Activated gamma-delta T cell treated with anti-CD3 and anti-CD28 coated beads, Interleukin-2, amount 50 U/mL, for 16 hours (primary cell): ENCODE data around the gene LSM4.
A peak's percentile ranks its signal among the peaks of the same experiment; 100 is the strongest.
"Not testable (repeated sequence)": the region's sequence is repeated elsewhere in the genome, so short reads cannot be mapped to it uniquely, and the experiment has no call there.

Experiments
- DNase-seq: peaks from one replicate; pipeline ENCODE4 v3.0.0-alpha.2; 2020; ENCODE audit warnings: low read depth

Gene LSM4

DNA sequence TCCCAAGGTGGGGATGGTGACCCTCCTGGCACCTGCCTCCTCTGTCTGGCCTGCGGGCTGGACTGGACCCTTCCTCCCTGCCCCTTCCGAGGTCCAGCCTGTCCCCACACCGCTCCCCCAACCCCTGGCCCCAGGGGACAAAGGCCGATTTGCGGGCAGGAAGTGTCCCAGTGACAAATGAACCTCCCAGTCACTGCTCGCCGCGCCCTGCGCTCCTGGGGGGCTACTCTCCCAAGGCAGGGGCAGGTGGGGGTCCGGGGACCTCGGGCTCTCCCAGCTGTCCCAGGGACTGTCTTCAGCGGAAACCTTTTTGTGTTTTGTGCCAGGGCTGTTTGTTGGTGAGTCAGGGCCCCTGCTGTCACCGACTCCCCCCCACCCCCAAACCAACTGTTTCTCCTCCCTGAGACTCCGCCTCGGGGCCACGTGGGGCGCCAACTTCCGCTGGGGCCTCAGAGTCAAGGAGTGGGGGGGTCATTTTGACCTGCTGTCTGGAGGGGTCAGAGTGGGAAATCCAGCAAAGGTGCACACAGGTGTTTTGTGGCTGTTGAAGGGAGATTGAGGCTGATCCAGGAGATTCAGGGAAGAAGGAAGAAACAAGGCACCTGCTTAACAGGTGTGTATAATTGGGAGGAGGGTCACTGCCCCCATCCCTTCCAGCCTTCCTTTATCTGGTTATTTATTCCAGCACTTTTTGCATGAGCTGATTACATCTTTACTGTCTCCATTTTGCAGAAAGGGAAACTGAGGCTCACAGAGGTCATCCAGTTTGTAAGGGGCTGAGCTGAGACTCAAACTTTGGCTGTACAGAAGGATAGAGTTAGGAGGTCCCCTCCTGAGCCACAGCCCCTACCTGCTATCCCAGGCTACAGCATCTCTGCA is 18.4 kb upstream of the LSM4 start:
- peak; percentile 56 for DNase-seq

DNA sequence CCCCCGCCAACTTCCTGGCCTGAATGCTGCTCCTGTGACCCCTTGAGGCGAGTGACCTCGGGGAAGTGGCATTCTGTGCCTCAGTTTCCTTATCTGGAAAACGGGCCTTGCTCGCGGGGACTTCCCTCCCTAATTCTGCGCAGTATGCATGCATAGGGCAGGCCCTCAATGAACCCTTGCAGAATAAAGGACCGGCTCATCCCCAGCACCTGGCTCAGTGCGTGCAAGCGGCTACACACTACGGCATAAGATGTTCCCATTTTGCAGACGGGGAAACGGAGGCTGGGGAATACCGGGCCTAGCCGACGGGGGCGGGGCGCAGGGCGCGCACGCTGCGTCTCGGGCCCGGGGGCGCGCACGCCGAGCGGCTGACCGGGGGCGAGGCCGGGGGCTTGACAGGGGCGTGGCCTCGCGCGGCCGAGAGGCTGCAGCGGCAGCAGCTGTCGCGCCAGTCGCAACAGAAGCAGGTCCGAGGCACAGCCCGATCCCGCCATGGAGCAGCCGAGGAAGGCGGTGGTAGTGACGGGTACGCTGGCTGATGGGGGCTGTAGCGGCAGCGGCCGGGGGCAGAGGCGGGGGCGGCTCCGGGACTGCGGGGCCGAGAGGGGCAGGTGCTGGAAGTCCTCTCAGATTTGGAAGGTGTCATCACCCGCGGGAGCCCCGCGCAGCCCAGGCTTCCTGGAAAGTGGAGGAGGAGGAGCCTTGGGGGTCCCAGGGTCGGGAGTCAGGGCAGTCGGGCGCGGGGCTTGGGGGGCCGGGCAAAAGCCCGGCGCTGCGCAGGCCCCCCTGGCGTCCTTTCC is 17.5 kb upstream of the LSM4 start, which contains the start of gene PGPEP1:
PGPEP1 (plus strand) TSS at position 409 of the 800 bp plus-strand sequence; CDS start at position 493, 84 bp downstream.
- DNase-seq, result peak; percentile 49

DNA sequence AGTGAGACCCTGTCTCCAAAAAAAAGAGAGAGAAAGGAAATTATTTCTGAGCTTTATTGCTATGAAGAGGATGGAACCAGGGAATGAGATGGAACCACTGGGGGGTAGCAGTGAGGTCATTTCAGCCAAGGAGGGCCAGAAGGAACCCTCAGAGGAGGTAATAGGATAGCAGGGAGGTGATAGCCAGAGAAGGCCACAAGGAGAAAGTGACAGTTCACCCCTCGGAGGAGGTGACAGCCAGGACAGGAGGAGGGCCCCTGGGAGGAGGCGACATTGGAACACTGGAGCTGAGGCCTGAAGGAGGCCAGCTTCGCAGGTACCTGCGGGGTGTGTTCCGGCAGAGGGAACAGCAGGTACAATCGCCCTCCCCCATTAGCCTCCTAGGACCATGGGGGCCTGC is 16.8 kb upstream of the LSM4 start:
- no peak for DNase-seq

DNA sequence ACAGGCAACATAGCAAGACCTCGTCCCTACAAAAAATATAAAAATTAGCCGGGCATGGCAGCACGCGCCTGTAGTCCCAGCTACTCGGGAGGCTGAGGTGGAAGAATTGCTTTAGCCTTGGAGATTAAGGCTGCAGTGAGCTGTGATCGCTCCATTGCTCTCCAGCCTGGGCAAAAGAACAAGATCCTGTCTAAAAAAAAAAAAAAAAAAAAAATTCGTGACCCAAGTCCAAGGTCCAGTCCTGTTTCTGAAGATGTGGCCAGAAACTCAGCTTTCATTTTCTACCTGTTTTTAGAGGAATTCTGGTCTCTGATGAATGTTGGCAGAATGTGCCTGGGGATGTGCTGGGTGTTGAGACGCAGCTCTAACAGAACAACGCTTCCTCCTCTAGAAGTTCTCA is 15.7 kb upstream of the LSM4 start:
- DNase-seq, result no peak

DNA sequence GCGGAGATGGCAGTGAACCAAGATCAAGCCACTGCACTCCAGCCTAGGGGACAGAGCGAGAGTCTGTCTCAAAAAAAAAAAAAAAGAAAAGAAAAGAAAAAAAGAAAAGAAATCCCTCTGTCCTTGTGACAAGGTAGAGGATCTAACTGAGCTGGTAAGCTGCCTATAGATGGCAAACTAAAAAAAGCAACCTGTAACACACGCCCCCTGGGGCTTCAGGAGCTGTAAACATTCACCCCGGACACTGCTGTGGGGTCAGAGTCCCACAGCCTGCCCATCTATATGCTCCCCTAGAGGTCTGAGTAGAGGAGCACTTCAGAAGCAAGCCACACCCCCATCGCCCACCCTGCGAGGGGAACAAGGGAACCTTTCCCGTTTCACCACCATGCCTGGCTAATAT is 13.2 kb upstream of the LSM4 start:
- DNase-seq, result no peak

DNA sequence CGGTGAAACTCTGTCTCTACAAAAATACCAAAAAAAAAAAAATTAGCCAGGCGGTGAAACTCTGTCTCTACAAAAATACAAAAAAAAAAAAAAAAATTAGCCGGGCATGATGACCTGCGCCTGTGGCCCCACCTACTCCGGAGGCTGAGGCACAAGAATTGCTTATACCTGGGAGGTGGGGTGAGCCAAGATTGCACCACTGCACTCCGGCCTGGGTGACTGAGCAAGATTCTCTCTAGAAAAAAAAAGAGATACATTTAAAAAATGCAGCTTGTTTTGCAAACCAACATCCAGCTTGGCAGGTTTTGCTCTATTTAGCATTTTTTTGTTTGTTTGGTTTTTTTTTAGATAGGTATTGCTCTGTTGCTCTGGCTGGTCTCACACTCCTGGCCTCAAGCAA is 10.8 kb upstream of the LSM4 start:
- no peak for DNase-seq

DNA sequence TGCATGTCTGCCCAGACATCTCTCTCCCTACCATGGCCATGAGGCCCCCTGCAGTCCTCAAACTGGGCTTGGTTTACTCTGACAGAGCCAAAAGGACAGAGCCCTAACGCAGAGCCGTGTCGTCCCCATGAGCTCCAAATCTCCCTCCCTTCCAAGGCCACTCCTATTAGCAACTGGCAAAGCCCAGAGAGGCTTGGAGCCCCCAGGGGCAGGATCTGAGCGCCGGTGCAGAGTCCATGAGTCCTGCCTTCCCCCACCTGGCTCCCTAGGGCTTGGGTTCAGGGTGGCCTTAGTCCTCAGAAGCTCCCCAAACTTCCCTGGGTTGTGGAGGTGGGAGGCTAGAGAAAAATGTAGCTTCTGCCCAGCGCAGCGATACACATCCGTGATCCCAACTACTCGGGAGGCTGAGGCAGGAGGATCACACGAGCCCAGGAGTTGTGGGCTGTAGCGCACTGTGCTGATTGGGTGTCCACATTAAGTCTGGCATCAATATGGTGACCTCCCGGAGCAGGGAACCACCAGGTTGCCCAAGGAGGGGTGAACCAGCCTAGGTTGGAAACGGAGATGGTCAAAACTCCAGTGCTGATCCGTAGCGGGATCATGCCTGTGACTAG is 10.1 kb upstream of the LSM4 start:
- DNase-seq, result no peak

DNA sequence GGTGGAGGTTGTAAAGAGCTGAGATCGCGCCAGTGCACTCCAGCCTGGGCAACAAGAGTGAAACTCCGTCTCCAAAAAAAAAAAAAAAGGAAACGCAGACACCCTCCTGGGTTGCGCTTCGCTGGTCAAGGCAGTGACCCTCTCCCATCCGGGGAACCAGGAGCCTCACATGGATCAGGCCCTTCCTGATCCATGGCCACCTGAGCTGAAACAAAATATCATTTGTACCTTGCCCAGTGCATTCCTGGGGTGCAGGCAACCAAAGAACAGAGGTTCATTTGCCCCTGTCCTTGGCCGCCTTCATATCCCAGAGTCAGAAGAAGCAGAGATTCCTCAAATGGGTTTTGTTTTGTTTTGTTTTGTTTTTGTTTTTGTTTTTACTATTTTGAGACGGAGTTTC is 8.0 kb upstream of the LSM4 start:
- no peak for DNase-seq

DNA sequence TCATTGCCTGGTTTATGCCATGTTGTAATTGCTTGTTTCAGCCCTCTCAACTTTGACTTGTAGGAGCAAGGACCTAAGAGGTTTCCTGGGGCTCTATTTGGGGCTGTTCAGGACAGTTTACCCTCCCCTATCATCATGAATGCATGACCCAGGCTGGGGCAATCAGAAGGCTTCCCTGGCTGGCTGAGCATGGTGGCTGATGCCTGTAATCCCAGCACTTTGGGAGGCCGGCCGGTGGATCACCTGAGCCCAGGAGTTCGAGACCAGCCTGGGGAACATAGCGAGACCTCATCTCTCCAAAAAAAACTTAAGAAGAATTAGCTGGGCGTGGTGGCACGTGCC is 6.1 kb upstream of the LSM4 start:
- DNase-seq, result no peak

DNA sequence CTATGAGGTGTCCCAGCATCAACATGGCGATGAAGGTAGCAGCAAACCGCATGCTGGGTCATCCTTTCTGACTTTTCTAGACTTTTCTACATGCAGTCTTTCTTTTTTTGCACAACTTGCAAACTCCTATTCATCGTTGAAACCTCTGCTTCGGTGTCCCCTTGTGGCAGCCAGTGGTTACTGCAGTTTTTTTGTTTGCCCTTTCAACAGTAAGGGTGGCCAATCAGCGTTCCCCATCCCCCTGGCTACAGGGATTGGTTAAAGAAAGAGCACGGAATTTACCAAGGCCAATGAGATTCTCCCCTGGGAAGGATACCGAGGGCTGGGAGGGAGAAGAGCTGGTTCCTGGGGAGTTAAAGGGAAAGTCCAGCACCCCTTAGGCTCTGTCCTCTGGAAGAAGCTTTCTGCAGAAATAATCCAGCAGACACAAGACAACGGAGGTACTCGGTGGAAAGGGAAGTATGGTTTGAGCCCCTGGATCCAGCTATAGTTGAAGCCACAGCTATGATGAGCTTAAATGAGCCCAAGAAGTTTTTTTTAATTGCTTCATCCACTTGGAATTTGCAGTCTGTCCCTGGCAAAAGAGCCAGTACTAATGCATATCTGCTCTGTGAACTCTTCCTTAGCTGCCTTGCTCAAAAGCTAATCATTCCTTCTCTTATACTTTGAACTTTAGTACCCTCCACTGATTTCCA is 5.6 kb upstream of the LSM4 start:
- DNase-seq, result peak; percentile 83

DNA sequence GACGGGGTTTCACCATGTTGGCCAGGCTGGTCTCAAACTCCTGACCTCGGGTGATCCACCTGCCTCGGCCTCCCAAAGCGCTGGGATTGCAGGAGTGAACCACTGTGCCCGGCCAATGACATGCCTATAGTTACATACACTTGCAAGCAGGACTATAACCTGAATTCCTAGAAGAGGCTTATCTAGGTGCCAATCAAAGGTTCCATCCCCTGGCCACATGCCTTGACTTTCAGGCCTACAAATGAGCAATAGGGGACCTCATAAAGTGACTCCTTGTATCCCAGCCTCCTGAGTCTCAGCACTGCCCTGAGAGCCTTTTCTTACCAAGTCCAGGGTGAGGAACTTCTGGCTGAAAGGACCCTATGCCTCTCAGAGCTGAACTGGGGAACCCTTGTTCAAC is 3.9 kb upstream of the LSM4 start:
- no peak for DNase-seq

DNA sequence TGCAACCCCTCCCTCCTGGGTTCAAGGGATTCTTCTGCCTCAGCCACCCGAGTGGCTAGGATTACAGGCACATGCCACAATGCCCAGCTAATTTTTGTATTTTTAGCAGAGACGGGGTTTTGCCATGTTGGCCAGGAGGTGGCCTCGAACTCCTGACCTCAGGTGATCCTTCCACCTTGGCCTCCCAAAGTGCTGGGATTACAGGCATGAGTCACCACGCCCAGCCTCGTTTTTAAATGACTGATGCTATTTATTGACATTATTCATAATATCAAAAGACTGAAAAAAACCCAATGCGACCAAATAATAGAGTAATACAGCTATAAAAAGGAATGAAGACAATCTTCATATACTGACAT is 1.5 kb upstream of the LSM4 start:
- DNase-seq, result not testable (repeated sequence)

DNA sequence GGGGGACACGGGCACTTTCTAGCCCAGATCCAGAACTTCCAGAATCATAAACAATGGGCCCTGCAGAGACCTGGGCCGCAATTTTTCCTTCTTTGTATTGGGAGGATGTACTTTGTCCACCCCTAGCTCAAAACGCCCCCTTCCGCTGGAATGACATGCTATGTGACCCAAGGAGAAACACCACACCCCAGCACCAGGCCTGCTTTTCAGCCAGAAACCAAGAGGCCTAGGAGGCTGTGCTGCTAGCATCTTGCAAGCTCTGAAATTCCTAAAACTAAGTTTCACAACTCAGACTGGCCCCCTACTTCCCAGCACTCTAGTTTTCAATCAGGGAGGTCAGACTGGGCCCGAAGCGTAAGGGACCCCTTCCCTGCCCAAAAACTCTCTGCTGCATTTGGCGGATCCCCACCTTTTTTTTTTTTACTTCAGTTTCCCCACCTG is 538 bp downstream of the LSM4 start:
- DNase-seq, result no peak

DNA sequence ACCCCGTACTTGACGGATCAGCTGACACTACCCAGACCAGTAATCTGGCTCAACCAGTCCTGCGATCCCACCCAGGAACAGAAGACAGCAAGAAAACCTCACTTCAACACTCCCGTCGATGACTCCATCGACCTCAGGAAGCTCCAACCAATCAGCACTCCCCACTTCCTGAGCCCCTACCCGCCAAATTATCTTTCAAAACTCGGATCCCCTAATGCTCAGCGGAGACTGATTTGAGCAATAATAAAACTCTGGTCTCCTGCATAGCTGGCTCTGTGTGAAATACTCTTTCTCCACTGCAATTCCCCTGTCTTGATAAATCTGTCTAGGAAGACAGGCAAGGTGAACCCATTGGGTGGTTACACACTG is 1.2 kb downstream of the LSM4 start:
- no peak for DNase-seq

DNA sequence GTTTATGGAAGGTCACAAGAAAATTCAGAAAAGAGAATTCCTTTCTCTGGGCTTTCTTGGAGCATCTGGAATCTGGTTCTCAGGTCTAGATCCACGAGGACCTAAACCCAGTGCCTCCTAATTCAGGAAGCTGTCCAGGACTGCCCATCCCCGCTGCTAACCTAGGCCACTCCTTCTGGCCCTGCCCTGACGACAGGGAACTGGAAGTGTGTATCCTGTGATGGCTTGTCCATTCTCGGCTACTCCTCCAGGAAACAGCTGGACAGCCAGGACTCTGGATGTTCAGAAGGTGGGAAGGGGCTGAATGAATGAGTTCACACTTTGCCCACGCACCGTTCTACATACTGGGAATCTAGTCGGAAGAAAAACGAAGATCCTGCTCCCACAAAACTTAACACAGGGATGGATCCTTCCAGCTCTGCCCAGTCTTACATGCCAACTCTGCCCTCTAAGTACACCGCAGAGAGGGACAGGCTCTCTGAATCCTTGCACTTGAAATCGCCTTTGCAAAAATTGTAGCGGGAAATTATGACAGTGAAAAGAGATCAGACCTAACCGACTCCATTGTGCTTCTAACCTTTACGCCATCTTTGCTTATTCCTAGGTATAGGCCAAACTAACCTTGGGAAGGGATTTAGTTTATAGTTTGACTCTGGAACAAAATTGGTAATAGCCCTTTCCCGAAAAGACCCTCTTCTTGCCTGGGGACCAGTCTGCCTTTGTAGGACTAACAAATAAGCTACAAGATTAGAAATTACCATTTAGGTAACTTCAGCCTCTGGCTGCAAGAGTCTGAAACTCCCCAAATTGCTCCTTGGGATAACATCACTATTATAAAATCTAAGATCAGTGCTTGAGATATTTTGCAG is 1.8 kb downstream of the LSM4 start:
- no peak for DNase-seq

DNA sequence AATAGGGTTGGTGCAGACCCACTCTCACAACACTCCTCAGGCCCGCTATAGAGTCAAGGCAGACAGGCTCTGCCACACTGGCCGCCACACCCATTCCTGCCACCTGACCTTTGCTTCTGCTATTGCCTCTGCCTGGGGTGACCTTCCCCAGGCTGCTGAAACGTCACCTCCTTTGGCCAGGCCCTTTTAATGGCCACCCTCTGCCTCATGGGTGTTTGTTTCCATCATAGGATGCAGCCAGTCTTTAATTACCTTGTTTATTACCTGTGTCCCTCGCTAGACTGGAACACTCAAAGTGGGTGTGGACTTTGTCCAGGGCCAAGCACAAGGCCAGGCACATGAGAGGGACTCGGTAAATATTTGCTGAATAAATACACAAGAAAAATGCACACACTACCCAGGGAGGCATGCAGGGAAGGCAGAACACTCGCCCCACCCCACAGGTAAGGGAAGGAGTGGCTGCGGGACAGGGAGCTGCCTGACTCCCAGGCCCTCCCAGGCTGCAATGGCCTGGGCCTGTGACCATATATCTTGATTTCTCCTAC is 3.2 kb downstream of the LSM4 start:
- no peak for DNase-seq

DNA sequence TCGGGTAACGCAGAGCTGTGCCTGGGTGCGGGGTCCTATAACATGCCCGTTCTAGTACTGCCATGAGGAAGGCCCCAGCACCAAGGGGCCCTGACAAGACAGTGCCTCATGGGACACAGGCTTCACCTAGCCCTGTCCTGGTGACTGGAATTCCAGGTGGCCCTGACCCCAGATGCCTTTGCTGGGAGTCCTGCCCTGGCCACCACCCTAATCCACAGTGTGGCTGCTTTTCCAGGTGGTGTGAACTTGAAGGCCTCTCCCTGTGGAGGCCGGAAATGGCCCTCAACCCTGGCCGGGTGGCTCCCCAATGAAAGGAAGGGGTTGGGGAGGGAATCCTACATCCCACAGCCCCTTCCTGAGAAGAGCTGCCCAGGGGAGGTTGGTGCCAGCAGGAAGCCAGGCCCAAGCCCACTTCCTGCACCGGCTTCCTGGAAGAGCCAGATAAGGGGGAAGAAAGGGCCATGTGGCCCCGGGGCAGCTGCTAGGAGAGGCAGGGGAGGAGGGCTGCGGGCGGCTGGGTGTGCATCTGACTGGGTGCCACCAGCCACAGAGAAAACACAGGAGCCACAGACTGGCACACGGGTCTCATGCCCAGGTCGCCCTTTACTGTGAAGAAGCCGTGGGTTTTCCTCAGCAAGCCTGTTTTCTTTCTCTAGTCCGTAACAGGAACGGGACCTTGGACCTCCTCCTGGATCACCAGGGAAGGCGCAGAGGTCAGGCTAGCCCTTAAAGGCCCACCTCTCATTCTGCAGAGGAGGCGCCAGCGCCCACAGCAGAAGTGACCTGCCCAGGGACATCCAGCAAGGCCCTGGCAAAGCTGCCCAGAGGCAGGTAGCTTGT is 4.7 kb downstream of the LSM4 start:
- no peak for DNase-seq

DNA sequence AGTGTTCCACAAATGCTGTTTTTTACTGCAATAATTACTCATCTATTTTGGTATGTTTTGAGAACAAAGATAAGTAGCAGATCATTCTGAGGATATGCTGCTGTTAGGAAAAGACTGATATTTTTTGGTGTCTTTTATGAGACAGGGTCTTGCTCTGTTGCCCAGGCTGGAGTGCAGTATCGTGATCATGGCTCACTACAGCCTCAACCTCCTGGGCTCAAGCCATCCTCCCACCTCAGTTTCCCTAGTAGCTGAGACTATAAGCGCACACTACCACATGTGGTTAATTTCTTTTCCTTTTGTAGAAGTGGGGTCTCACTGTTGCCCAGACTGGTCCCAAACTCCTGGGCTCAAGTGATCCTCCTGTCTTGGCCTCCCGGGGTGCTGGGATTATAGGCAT is 9.5 kb downstream of the LSM4 start:
- no peak for DNase-seq

DNA sequence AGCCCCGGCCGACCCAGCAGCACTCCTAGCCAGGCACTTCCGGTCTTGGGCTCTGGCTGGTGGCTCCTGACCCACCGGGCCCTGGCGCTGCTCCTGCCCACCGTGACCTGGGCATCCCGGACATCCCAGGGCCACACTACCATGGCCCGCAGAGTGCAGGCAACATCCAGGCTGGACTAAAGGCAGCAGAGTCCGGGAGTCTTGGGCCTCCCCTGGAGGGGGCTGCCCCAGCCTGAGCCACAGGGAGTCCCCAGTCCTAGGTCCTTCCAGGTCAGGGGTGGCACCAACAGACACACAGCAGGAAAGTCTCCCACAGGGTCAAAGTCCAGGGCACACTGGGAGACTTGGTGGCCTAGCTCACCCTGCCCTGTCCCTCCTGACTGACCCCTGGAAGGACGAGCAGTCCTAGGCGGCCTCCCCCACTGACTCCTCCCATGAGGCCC is 10.8 kb downstream of the LSM4 start:
- DNase-seq, result no peak

DNA sequence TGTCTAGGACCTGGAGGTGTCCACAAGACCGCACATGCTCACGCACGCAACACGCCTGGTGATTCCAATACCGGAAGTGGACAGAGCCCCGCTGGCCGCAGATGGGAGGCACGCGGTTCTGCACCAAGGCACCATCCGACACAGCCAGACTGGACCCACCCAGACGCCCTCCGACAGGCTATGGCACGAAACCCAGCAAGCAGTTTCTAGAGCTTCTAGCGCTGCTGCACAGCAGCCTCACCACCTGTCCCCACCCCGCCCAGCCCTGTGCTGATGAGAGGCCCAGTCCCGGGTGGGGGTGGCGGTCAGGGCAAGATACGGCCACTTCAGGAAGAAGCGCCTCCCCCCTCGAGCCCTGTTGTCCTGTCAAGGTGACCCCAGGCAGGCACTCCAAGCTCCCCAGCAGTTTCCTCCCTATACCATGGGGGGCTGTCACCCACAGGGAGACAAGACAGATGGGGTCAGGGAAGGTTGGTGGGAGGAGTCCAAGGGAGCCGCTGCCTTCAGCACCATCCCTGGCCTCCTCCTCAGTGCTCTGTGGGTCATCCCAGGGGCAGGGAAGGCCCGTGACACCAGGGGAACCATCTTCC is 11.3 kb downstream of the LSM4 start:
- no peak for DNase-seq
